T-helper 17 cell (primary cell): ENCODE data around the gene FANCG. TPM values are rescaled to one million over a fixed set of nuclear protein-coding genes. Genes with fewer than 3 reads are reported as not detected.

Experiments
- ATAC-seq: fragments of 150-1000 bp; cut with Tn5 transposase; 2 replicates; pipeline ENCODE4 v1.10.0; 2021; ENCODE audit warnings: mild to moderate bottlenecking, moderate library complexity
- DNase-seq, 3 donors: peaks; one replicate each; pipeline versions ENCODE4 v3.0.0 to v3.0.0-alpha.2; 2020 to 2021
- H3K9me3 ChIP-seq: one replicate; pipeline ENCODE4 v1.7.0; 2013; ENCODE audit warnings: low read length, mild to moderate bottlenecking; ENCODE audit not compliant: control insufficient read depth, poor library complexity, severe bottlenecking
- H3K27ac Mint-ChIP-seq: one replicate; pipeline ENCODE4 v1.8.0; 2022; ENCODE audit warnings: mild to moderate bottlenecking, moderate library complexity, mixed read lengths
- H3K27me3 Mint-ChIP-seq: one replicate; pipeline ENCODE4 v1.8.0; 2022; ENCODE audit warnings: mixed read lengths
- H3K36me3 Mint-ChIP-seq: one replicate; pipeline ENCODE4 v1.8.0; 2022; ENCODE audit warnings: low read depth, mixed read lengths
- H3K4me1 Mint-ChIP-seq: one replicate; pipeline ENCODE4 v1.8.0; 2022; ENCODE audit warnings: mild to moderate bottlenecking, mixed read lengths
- H3K4me3 Mint-ChIP-seq: one replicate; pipeline ENCODE4 v1.8.0; 2022; ENCODE audit warnings: mild to moderate bottlenecking, moderate library complexity, mixed read lengths
- total RNA-seq, 4 donors: library from RNA in 2 of 4; stranded (reverse) in 2 of 4; gene quantifications; one replicate each; pipeline ENCODE4 v1.2.3 and lab custom pipeline; 2022 to 2026

Gene FANCG
- total RNA-seq, 2 donors from 2014 or later: 18.8 to 23.6 TPM

DNA sequence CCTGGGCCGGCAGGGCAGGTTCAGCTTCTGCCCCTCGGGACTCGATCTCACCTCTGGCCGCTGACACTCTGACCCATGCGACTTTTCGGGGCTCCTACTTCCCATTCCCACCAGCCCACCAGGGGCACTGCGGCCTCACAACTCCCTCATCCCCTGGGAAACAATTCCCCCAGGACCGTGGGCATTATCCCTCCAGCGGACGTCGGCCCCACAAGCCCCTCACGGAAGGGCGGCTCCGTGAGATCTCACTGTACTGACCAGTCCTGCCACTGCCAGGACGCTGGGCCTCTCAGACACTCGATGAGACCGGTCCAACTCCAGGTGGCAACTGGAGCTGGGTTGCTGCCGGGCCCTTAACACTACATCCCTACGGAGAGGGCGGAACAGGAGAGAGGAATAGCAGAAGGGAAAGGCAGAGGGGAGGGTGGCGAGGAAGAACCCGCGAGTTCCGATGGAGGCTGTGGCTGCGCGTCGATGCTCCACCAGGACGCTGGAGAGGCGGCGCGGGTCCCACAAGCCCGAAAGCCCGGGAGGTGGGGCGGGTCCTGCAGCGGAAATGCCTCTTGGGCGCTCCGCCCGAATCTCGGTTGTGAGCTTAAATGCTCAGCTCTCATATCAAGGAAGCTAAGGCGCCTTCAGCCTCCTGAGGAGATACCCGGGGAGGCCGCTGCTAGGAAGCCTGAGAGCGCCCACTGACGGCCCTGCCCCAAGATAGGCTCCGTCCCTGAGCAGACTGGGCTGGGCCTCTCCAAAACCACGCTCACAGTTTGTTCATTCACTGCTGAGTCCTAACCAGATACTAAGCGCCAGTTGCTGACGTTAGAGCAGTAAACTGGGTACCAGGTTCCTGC is 43.7 kb downstream of the FANCG start:
- DNase-seq (peak; percentile 11 to 15 (median 14)), ATAC-seq (peak; percentile 83)
- Mint-ChIP-seq H3K27ac (peak overlapping the region; percentile 91), H3K4me3 (peak overlapping the region; percentile 81), H3K27me3 (no peaks in the 10 kb centered on the region), H3K4me1 (peaks cover 15% of the 10 kb centered on the region), H3K36me3 (peaks cover 4% of the 10 kb centered on the region)
- no peaks in the 10 kb centered on the region for H3K9me3 ChIP-seq

DNA sequence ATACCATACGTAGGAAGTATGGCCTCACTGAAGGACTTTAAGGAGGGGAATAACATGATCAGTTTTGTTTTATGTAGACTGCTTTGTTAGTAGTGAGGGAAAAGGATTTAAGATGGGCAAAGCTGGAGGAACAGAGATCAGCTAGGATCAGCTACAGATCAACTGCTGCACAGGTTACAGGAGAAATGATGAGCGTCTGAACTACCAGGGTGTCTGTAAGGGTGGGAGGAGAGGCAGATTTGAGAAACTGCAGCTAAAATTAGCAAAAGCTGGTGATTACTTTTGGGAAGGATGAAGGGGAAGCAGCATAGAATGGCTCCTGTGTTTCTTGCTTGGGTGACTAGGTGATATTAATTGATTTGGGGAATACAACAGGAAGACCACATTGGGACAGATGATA is 46.6 kb downstream of the FANCG start:
- Mint-ChIP-seq H3K27ac (peak overlapping the region; percentile 39), H3K36me3 (peaks cover 4% of the 10 kb centered on the region), H3K4me3 (no peak overlapping the region), H3K4me1 (peaks cover 15% of the 10 kb centered on the region), H3K27me3 (no peaks in the 10 kb centered on the region)
- no peak for DNase-seq
- H3K9me3 ChIP-seq: no peaks in the 10 kb centered on the region
- no peak for ATAC-seq

DNA sequence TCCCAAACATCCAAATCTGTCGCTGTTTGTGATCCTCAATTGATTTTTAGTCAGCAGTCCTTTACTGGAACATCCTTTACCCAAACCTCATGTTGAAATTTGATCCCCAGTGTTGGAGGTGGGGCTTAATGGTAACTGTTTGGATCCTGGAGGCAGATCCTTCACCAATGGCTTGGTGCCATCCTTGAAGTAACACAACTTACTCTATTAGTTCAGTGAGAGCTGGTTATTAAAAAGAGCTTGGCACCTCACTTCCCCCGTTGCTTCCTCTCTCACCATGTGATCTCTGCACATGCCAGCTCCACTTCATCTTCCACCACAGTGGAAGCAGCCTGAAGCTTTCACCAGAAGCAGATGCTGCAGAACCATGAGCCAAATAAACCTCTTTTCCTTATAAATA is 49.9 kb downstream of the FANCG start:
- DNase-seq: no peak
- Mint-ChIP-seq H3K27ac (peak overlapping the region; percentile 65), H3K4me3 (no peak overlapping the region), H3K36me3 (peaks cover 4% of the 10 kb centered on the region), H3K4me1 (peaks cover 8% of the 10 kb centered on the region), H3K27me3 (no peaks in the 10 kb centered on the region)
- no peaks in the 10 kb centered on the region for H3K9me3 ChIP-seq
- no peak for ATAC-seq

DNA sequence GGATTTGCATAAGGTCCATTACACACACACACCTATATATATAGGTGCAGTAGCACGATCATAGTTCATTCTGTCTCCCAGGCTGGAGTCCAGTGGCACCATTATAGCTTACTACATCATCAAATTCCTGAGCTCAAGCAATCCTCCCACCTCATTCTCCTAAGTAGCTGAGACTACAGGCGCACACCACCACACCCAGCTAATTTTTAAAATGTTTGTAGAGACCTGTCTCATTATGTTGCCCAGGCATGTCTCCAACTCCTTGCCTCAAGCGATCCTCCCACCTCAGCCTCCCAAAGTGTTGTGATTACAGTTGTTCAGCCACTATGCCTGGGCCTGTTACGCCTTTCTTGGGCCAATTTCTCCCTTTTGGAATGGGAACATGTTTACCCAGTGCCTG is 50.5 kb downstream of the FANCG start:
- ATAC-seq (no peak), DNase-seq (no peak)
- peaks cover 12% of the 10 kb centered on the region for H3K4me1 Mint-ChIP-seq
- no peak overlapping the region for H3K27ac Mint-ChIP-seq
- H3K4me3 Mint-ChIP-seq: no peak overlapping the region
- H3K9me3 ChIP-seq: no peaks in the 10 kb centered on the region
- H3K36me3 Mint-ChIP-seq: peaks cover 9% of the 10 kb centered on the region
- H3K27me3 Mint-ChIP-seq: no peaks in the 10 kb centered on the region

DNA sequence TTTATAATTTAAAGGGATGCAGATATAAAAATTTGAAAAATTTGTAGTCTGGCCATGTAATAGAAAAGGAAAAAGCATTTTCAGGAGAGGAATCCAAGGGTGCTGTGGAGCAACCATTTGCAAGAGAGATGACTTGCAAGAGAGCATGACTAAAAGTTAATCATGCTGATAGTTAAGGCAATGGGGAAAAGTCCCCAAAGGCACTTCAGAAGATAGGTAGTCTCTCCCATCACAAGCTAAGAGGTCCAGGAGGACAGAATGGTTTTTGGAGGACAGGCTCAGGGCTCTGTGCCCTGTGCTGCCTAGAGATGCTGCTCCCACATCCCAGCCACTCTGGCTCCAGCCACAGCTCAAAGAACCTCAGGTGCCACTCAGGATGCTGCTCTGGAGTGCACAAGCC is 51.4 kb downstream of the FANCG start:
- peak overlapping the region; percentile 51 for H3K27ac Mint-ChIP-seq
- no peak for ATAC-seq
- H3K4me3 Mint-ChIP-seq: no peak overlapping the region
- peaks cover 20% of the 10 kb centered on the region for H3K4me1 Mint-ChIP-seq
- no peak for DNase-seq
- H3K36me3 Mint-ChIP-seq: peaks cover 18% of the 10 kb centered on the region
- no peaks in the 10 kb centered on the region for H3K9me3 ChIP-seq
- H3K27me3 Mint-ChIP-seq: no peaks in the 10 kb centered on the region

DNA sequence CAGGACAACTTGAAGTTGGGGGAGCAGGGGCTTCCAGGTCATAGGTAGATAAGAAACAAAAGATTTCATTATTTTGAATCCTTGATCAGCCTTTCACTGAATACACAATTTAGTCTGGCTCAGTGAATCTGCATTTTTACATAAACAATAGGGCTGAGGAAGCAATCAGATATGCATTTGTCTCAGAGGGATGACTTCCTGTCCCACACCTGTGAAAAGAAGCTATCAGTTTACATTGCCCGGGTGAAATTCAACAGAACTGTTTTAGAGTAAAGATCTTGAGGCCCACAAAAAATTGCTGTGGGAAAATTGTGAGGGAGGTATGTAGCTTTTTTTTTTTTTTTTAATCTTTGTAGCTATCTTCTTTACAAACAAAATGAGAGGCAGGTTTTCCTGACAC is 51.9 kb downstream of the FANCG start:
- Mint-ChIP-seq H3K36me3 (peaks cover 15% of the 10 kb centered on the region), H3K27me3 (no peaks in the 10 kb centered on the region), H3K27ac (peak overlapping the region; percentile 51), H3K4me1 (peaks cover 17% of the 10 kb centered on the region), H3K4me3 (no peak overlapping the region)
- ATAC-seq (no peak), DNase-seq (no peak)
- no peaks in the 10 kb centered on the region for H3K9me3 ChIP-seq

DNA sequence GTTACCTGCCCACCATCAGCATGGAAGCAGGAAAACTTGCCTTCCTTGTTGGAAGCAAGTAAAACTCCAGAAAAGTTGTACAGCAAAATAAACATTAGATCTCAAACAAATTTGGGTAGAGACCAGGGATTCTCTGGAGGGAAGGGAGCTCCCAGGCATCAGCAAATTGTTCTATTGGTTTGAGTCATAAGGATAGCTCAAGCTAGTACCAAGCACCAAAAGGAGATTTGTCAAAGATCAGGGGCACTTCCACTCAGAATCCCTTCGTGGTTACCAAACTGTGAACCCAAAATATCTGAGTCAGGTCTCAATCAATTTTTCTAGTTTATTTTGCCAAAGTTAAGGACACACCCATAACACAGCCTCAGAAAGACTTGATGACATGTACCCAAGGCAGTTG is 52.4 kb downstream of the FANCG start:
- H3K4me1 Mint-ChIP-seq: peaks cover 17% of the 10 kb centered on the region
- no peaks in the 10 kb centered on the region for H3K9me3 ChIP-seq
- H3K4me3 Mint-ChIP-seq: no peak overlapping the region
- no peak overlapping the region for H3K27ac Mint-ChIP-seq
- DNase-seq (no peak), ATAC-seq (no peak)
- H3K27me3 Mint-ChIP-seq: no peaks in the 10 kb centered on the region
- H3K36me3 Mint-ChIP-seq: peaks cover 14% of the 10 kb centered on the region

DNA sequence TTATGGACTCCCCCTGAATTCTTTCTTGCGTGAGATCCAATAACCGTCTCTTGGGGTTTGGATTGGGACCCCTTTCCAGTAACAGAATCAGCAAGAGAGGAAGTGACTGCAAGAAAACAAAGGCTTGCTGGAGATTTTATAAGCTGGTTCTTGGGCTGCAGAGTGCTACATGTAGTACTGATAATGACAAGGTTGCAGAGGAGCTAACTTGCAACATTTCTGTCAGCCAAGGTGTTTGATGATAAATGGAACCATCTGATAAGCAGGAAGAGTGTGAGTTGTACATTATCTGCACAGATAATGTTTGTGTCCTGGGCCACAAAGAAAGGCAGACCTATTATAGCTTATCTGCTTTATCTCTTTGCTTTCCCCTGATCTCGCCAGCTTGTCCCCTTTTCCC is 53.1 kb downstream of the FANCG start:
- DNase-seq: no peak
- peaks cover 18% of the 10 kb centered on the region for H3K36me3 Mint-ChIP-seq
- no peaks in the 10 kb centered on the region for H3K27me3 Mint-ChIP-seq
- H3K27ac Mint-ChIP-seq: peak overlapping the region; percentile 16
- H3K9me3 ChIP-seq: no peaks in the 10 kb centered on the region
- H3K4me3 Mint-ChIP-seq: no peak overlapping the region
- no peak for ATAC-seq
- H3K4me1 Mint-ChIP-seq: peaks cover 19% of the 10 kb centered on the region

Other genes with a start within 250 kb of the FANCG start
- gene PHF24, start 121.7 kb downstream of the FANCG start, total RNA-seq: not detected
- 1 to 10 TPM; 1.4 to 1.8 TPM for gene DNAJB5, start 90.2 kb downstream of the FANCG start, total RNA-seq
- gene VCP, start 7.3 kb downstream of the FANCG start, total RNA-seq: 100 to 1,000 TPM; 222 to 238 TPM
- 10 to 100 TPM; 19.1 to 20.4 TPM for gene PIGO, start 16.6 kb upstream of the FANCG start, total RNA-seq
- 10 to 100 TPM; 41.0 to 44.2 TPM for gene STOML2, start 23.2 kb upstream of the FANCG start, total RNA-seq
- gene ATOSB, start 35.9 kb upstream of the FANCG start, total RNA-seq: 10 to 100 TPM in 1 of 2 donors, 1 to 10 TPM in 1; 9.8 to 11.6 TPM
- gene UNC13B, start 82.1 kb upstream of the FANCG start, total RNA-seq: under 1 TPM; 0.50 to 0.99 TPM